ENCODE results near the gene STRN4.

DNA sequence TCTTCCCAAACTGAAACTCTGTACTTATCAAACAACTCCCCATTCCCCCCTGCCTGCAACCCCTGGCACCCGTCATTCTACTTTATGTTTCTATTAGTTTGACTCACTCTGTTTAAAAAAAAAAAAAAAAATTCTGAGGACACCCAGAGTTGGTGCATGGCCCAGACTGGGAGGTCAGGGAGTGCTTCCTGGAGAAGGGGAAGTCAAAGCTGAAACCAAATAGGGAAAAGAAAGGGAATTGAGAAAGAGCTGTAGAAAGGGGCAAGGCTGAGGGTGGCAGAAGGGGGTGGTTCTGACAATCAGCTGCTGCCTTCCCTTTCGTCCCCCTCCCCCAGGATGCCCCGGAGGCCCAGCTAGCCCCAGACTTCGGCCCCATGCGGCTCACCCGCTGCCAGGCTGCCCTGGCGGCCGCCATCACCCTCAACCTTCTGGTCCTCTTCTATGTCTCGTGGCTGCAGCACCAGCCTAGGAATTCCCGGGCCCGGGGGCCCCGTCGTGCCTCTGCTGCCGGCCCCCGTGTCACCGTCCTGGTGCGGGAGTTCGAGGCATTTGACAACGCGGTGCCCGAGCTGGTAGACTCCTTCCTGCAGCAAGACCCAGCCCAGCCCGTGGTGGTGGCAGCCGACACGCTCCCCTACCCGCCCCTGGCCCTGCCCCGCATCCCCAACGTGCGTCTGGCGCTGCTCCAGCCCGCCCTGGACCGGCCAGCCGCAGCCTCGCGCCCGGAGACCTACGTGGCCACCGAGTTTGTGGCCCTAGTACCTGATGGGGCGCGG lies 9.0 kb upstream of the STRN4 start:
- TF ChIP-seq, protein P1, sequence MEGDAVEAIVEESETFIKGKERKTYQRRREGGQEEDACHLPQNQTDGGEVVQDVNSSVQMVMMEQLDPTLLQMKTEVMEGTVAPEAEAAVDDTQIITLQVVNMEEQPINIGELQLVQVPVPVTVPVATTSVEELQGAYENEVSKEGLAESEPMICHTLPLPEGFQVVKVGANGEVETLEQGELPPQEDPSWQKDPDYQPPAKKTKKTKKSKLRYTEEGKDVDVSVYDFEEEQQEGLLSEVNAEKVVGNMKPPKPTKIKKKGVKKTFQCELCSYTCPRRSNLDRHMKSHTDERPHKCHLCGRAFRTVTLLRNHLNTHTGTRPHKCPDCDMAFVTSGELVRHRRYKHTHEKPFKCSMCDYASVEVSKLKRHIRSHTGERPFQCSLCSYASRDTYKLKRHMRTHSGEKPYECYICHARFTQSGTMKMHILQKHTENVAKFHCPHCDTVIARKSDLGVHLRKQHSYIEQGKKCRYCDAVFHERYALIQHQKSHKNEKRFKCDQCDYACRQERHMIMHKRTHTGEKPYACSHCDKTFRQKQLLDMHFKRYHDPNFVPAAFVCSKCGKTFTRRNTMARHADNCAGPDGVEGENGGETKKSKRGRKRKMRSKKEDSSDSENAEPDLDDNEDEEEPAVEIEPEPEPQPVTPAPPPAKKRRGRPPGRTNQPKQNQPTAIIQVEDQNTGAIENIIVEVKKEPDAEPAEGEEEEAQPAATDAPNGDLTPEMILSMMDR (IDR thresholded peaks at IDR 0.05), result no peak
- TF ChIP-seq EZH2 (IDR thresholded peaks at IDR 0.05; ENCODE audit: borderline replicate concordance, insufficient read depth, low read depth, low read length, poor library complexity, severe bottlenecking), result no peak
